HG03457 (cell line): Measurements from ENCODE around the gene DENND5A.
"Not testable (repeated sequence)": the region's sequence is repeated elsewhere in the genome, so short reads cannot be mapped to it uniquely, and the experiment has no call there.

Source experiments
- ATAC-seq: cut with Tn5 transposase; IDR thresholded peaks from one replicate; pipeline ENCODE4 v1.9.1; 2021; ENCODE audit warnings: moderate number of reproducible peaks; ENCODE audit not compliant: unreplicated experiment

The DENND5A gene

GRCh38 chr11:9104580-9104979 lies 160.6 kb downstream of the DENND5A start:
- ATAC-seq, result no peak

GRCh38 chr11:9103542-9104276 lies 161.4 kb downstream of the DENND5A start:
- no peak for ATAC-seq

- ATAC-seq, result no peak
Observed at GRCh38 chr11:9099617-9100016, 165.5 kb downstream of the DENND5A start.

GRCh38 chr11:9098455-9098854 lies 166.7 kb downstream of the DENND5A start:
- ATAC-seq, result not testable (repeated sequence)

- not testable (repeated sequence) for ATAC-seq
Observed at GRCh38 chr11:9097186-9097943, 167.8 kb downstream of the DENND5A start.

- ATAC-seq, result no peak
Observed at GRCh38 chr11:9096427-9096826, 168.7 kb downstream of the DENND5A start.

GRCh38 chr11:9095421-9095820 lies 169.7 kb downstream of the DENND5A start:
- no peak for ATAC-seq

- ATAC-seq, result no peak
Observed at GRCh38 chr11:9094420-9094819, 170.7 kb downstream of the DENND5A start.

GRCh38 chr11:9092853-9093778 lies 172.0 kb downstream of the DENND5A start:
- no peak for ATAC-seq

GRCh38 chr11:9092072-9092471 lies 173.1 kb downstream of the DENND5A start:
- no peak for ATAC-seq

- ATAC-seq, result no peak
Observed at GRCh38 chr11:9091044-9091922, 173.9 kb downstream of the DENND5A start, which contains the start of gene SCUBE2. TSS of gene SCUBE2 (minus strand) at chr11:9091599. CDS start at chr11:9091528, 71 bp downstream.

GRCh38 chr11:9090488-9091043 lies 174.6 kb downstream of the DENND5A start:
- ATAC-seq, result no peak

GRCh38 chr11:9089636-9090035 lies 175.5 kb downstream of the DENND5A start:
- ATAC-seq, result no peak

GRCh38 chr11:9089061-9089460 lies 176.1 kb downstream of the DENND5A start:
- ATAC-seq, result no peak
